SK-N-SH (cell line): ENCODE data around the gene MALT1. TPM values are rescaled to one million over a fixed set of nuclear protein-coding genes. Genes with fewer than 3 reads are reported as not detected.

ENCODE experiments used
- CTCF ChIA-PET: fragments of 300-600, 350-600 bp; formaldehyde crosslinking; extraction: SDS; loops from one replicate; lab custom pipeline; 2021; lab: Yijun Ruan, JAX
- POLR2A ChIA-PET: fragments of 350-600 bp; sonication (Branson Sonifier 250); formaldehyde crosslinking; extraction: SDS; loops from one replicate; lab custom pipeline; 2020; ENCODE audit warnings: antibody characterized with exemption, inconsistent platforms; lab: Yijun Ruan, JAX
- DNase-seq: peaks from one replicate; pipeline ENCODE4 v3.0.0; 2012
- H2AFZ ChIP-seq: fragments of 200-600 bp; sonication (generic); 2 replicates; pipeline ENCODE4 v1.8.1; 2016; ENCODE audit warnings: antibody characterized with exemption, mild to moderate bottlenecking, low read depth
- H3F3A ChIP-seq: fragments of 200-600 bp; sonication (generic); replicated peaks from 2 replicates; pipeline ENCODE3; 2016; ENCODE audit warnings: antibody characterized with exemption, mild to moderate bottlenecking; ENCODE audit not compliant: insufficient read depth
- H3K27ac ChIP-seq, 2 experiments: fragments of 200-500 bp in 1 of 2; fragments of 200-600 bp in 1 of 2; sonication (Bioruptor generic) in 1 of 2; sonication (generic), shearing (Covaris generic) in 1 of 2; 2 replicates each; pipeline versions ENCODE4 v1.5.1 to v1.6.1; 2014 to 2016; ENCODE audit warnings: low read depth in 2 of 2, inconsistent platforms in 1 of 2, low read length in 1 of 2, mild to moderate bottlenecking in 1 of 2, mixed read lengths in 1 of 2
- H3K27me3 ChIP-seq: fragments of 200-600 bp; sonication (generic), shearing (Covaris generic); 2 replicates; pipeline ENCODE4 v1.6.1; 2016; ENCODE audit warnings: mixed run types; ENCODE audit not compliant: insufficient read depth
- H3K36me3 ChIP-seq, 2 experiments: fragments of 200-500 bp in 1 of 2; fragments of 200-600 bp in 1 of 2; sonication (Bioruptor generic) in 1 of 2; sonication (generic) in 1 of 2; replicated peaks in 1 of 2; 2 replicates each; pipeline versions ENCODE3 to v1.5.1; 2014 to 2016; ENCODE audit warnings: low read length in 1 of 2, mild to moderate bottlenecking in 1 of 2; ENCODE audit not compliant: insufficient read depth in 2 of 2, control insufficient read depth in 1 of 2
- H3K4me1 ChIP-seq, 2 experiments: fragments of 200-500 bp in 1 of 2; fragments of 200-600 bp in 1 of 2; sonication (Bioruptor generic) in 1 of 2; sonication (generic), shearing (Covaris generic) in 1 of 2; 2 replicates each; pipeline versions ENCODE4 v1.5.1 to v1.6.1; 2014 to 2016; ENCODE audit warnings: low read depth in 1 of 2, low read length in 1 of 2, mixed run types in 1 of 2; ENCODE audit not compliant: insufficient read depth in 2 of 2, control insufficient read depth in 1 of 2
- H3K4me2 ChIP-seq: fragments of 200-600 bp; sonication (generic), shearing (Covaris generic); 2 replicates; pipeline ENCODE4 v1.6.1; 2017; ENCODE audit warnings: mixed run types
- H3K4me3 ChIP-seq, 2 experiments: fragments of 200-500 bp in 1 of 2; fragments of 200-600 bp in 1 of 2; sonication (Bioruptor generic) in 1 of 2; sonication (generic), shearing (Covaris generic) in 1 of 2; 2 replicates each; pipeline versions ENCODE4 v1.5.1 to v1.8.1; 2014 to 2016; ENCODE audit warnings: low read depth in 2 of 2, inconsistent platforms in 1 of 2, low read length in 1 of 2, mild to moderate bottlenecking in 1 of 2, mixed read lengths in 1 of 2, moderate library complexity in 1 of 2
- H3K79me2 ChIP-seq: fragments of 200-600 bp; sonication (generic); 2 replicates; pipeline ENCODE4 v1.8.1; 2017; ENCODE audit warnings: mild to moderate bottlenecking; ENCODE audit not compliant: insufficient read depth
- H3K9ac ChIP-seq: fragments of 200-600 bp; sonication (generic); 2 replicates; pipeline ENCODE4 v1.6.1; 2017; ENCODE audit warnings: mixed run types
- H3K9me2 ChIP-seq: fragments of 200-600 bp; sonication (generic); 2 replicates; pipeline ENCODE4 v1.6.1; 2017; ENCODE audit warnings: mixed run types
- H3K9me3 ChIP-seq: fragments of 200-600 bp; sonication (generic); 2 replicates; pipeline ENCODE4 v1.6.1; 2017; ENCODE audit warnings: mixed run types, mild to moderate bottlenecking, moderate library complexity
- H4K20me1 ChIP-seq: fragments of 200-600 bp; sonication (generic); 2 replicates; pipeline ENCODE4 v1.6.1; 2017; ENCODE audit warnings: mild to moderate bottlenecking, mixed run types; ENCODE audit not compliant: insufficient read depth
- CHD2 ChIP-seq: fragments of 150-350 bp; IDR thresholded peaks from 2 replicates; pipeline ENCODE4 v1.6.1; 2018; ENCODE audit warnings: low read length; ENCODE audit not compliant: partially characterized antibody
- CTCF ChIP-seq: fragments of 200-600 bp; sonication (generic); IDR thresholded peaks from 2 replicates; pipeline ENCODE4 v1.6.1; 2017; ENCODE audit warnings: antibody characterized with exemption, mild to moderate bottlenecking, moderate library complexity
- ELF1 ChIP-seq: IDR thresholded peaks from 2 replicates; pipeline ENCODE4 v1.4.0; 2012
- EP300 ChIP-seq, 2 experiments: IDR thresholded peaks; 2 replicates each; pipeline versions ENCODE4 v1.4.0 to v1.6.1; 2012; ENCODE audit warnings: borderline replicate concordance in 1 of 2, low read depth in 1 of 2, low read length in 1 of 2
- FOSL2 ChIP-seq: IDR thresholded peaks from 2 replicates; pipeline ENCODE4 v1.4.0; 2012; ENCODE audit warnings: low read depth, mild to moderate bottlenecking, moderate library complexity, borderline replicate concordance
- FOXM1 ChIP-seq: IDR thresholded peaks from 2 replicates; pipeline ENCODE4 v1.4.0; 2012; ENCODE audit warnings: low read depth, mild to moderate bottlenecking
- IRF3 ChIP-seq: fragments of 150-350 bp; IDR thresholded peaks from 2 replicates; pipeline ENCODE4 v1.6.1; 2016; ENCODE audit warnings: mild to moderate bottlenecking, low read depth, low read length
- JUND ChIP-seq: IDR thresholded peaks from 2 replicates; pipeline ENCODE4 v1.4.0; 2012
- MAX ChIP-seq: IDR thresholded peaks from 2 replicates; pipeline ENCODE4 v1.4.0; 2012; ENCODE audit warnings: low read depth
- PBX3 ChIP-seq: IDR thresholded peaks from 2 replicates; pipeline ENCODE4; 2012
- POLR2AphosphoS5 ChIP-seq: IDR thresholded peaks from 2 replicates; pipeline ENCODE4 v1.6.1; 2012; ENCODE audit warnings: low read depth, low read length
- RAD21 ChIP-seq: IDR thresholded peaks from 2 replicates; pipeline ENCODE4 v1.6.1; 2012; ENCODE audit warnings: mild to moderate bottlenecking, low read length
- RFX5 ChIP-seq: IDR thresholded peaks from 2 replicates; pipeline ENCODE4 v1.6.1; 2012; ENCODE audit warnings: mild to moderate bottlenecking, improper control_type of control experiment, low read length
- SMC3 ChIP-seq: IDR thresholded peaks from 2 replicates; pipeline ENCODE4 v1.6.1; 2012; ENCODE audit warnings: low read depth, low read length, improper control_type of control experiment
- TEAD4 ChIP-seq: IDR thresholded peaks from 2 replicates; pipeline ENCODE4 v1.4.0; 2012; ENCODE audit warnings: mild to moderate bottlenecking, borderline replicate concordance; ENCODE audit not compliant: insufficient read depth
- YY1 ChIP-seq: IDR thresholded peaks from 2 replicates; pipeline ENCODE4 v1.4.0; 2012; ENCODE audit warnings: low read depth, mild to moderate bottlenecking
- WGBS: methylation state at CpG from one replicate; pipeline ENCODE4 v1.1.6; 2017; ENCODE audit warnings: low lambda C conversion rate; 5-methylcytosine and 5-hydroxymethylcytosine counted together
- polyA plus RNA-seq, 3 experiments: library from polyadenylated mRNA; depleted of rRNA; stranded (reverse); fragments of >200 nt; gene quantifications; 2 replicates each; pipeline ENCODE4 v1.2.3, GENCODE V29; 2012
- TF ChIP-seq, protein P1 (sequence below): fragments of 150-350 bp; IDR thresholded peaks from 2 replicates; pipeline ENCODE4 v1.6.1; 2017; ENCODE audit warnings: antibody characterized with exemption, low read length, low read depth, borderline replicate concordance

MALT1 gene
- polyA plus RNA-seq, 1 of the 3 experiments (the other 2 are of a cell fraction) = 6.6 TPM

- TF ChIP-seq CTCF = peak; percentile 82
- TF ChIP-seq EP300 (IDR thresholded peaks at IDR 0.05; ENCODE audit: borderline replicate concordance in 1 of 2, low read depth in 1 of 2, low read length in 1 of 2) = no peak
- peak; percentile 83 for TF ChIP-seq SMC3
- TF ChIP-seq CHD2 = no peak
- TF ChIP-seq FOXM1 = no peak
- TF ChIP-seq TEAD4 = no peak
- no peak for TF ChIP-seq MAX
- no peak for TF ChIP-seq FOSL2
- no peak for TF ChIP-seq ELF1
- no peak for TF ChIP-seq JUND
Observed at GRCh38 chr18:58768293-58768974, 97.2 kb downstream of the MALT1 start (continued).

DNA sequence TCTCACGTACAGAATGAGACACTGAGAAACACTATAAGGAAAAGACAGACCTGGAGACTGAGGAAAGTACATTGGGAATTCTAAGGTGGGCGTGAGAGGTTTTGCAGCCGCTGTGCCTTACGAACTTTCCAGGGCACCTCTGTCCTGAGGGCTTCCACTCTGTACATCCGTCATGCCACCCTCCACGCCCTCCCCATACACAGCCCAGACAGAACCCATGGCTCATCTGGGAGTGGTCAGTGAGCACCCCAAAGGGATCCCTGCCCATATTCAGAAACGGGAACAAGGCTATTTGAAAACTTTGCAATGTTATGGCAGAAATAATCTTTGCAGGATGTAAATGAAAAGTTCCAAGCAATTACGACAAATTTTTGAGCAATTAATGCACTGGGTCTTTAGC, 98.1 kb downstream of the MALT1 start:
- POLR2A ChIA-PET = no interaction called here
- TF ChIP-seq RAD21 = no peak
- TF ChIP-seq, protein P1, sequence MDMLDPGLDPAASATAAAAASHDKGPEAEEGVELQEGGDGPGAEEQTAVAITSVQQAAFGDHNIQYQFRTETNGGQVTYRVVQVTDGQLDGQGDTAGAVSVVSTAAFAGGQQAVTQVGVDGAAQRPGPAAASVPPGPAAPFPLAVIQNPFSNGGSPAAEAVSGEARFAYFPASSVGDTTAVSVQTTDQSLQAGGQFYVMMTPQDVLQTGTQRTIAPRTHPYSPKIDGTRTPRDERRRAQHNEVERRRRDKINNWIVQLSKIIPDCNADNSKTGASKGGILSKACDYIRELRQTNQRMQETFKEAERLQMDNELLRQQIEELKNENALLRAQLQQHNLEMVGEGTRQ = no peak
- no peak for TF ChIP-seq RFX5
- TF ChIP-seq PBX3 = no peak
- no peak for TF ChIP-seq IRF3
- no peak for TF ChIP-seq CTCF
- TF ChIP-seq YY1 = no peak
- no peak for TF ChIP-seq SMC3
- no peak for TF ChIP-seq POLR2AphosphoS5
- no peak for TF ChIP-seq JUND
- TF ChIP-seq, all 33 proteins: peak for 0
- Histone ChIP-seq H3K79me2 (no peaks in the 10 kb centered on the region), H3K27me3 (no peaks in the 10 kb centered on the region), H2AFZ (no peak overlapping the region), H3K9ac (no peak overlapping the region), H3F3A (no peaks in the 10 kb centered on the region), H3K4me3 (no peak overlapping the region), H3K27ac (no peak overlapping the region), H3K9me3 (no peaks in the 10 kb centered on the region), H4K20me1 (no peaks in the 10 kb centered on the region), H3K4me2 (no peak overlapping the region), H3K4me1 (peaks cover 2 to 4% of the 10 kb centered on the region in 2 experiments; a peak in 1 of 4 replicates), H3K9me2 (no peaks in the 10 kb centered on the region), H3K36me3 (no peaks in the 10 kb centered on the region)
- DNase-seq = no peak
- CTCF ChIA-PET = interaction anchor here (0.6 to 11.1 kb wide), 38 partner anchors 8 to 587 kb away, joined by 3 to 215 read pairs (median 5); partner anchors contain the start of genes MALT1 and ZNF532
- 91% methylated on average over 8 of the region's 8 CpGs for WGBS
